ENCODE data around the gene PPP2R3C.
"Not testable (repeated sequence)": the region's sequence is repeated elsewhere in the genome, so short reads cannot be mapped to it uniquely, and the experiment has no call there.

The PPP2R3C gene

DNA sequence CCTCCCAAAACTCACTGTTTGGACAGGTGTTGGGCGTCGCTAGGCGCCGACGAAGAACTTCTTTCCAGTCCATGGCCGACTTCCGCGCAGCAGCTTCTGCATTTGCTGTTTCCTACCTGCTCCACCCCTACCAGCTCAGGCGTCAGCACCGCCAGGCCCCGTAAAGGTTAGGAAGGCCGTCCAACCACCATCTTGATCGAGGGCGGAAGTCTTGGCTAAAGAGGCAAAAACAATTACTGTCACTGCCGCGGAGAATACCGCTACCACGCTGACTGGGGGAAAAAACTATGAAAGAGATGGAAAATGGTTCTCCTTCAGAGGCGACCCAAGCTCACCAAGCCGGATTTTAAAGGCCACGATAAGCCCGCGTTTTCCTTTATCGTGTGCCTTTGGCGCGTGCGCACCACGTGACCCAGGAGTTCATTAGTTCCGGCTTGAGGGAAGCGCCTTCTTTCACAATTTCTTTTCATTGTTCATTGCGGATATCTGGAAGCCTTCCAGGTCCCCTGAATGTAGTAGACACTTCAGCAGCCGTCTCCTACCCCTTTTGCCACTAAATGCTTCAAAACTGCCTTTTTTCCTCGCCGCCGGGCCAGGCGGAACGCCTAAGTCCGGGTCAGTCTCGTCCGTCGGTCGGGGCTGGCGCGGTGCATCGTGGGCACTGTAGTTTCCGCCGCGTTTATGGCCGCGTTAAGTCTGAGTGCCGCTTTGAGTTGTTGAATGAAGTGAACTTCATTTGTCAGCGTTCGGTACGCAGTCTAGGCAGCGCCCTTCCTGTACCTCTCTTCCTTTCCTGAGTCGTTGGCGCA, at the start of gene PPP2R3C, which contains the start of gene PRORP:
Gene PPP2R3C, minus strand, starts transcription at position 104 of the 809 bp plus-strand sequence. Its CDS starts 31 bp downstream, at position 73.
Gene PRORP, plus strand, starts transcription at position 666 of the 809 bp plus-strand sequence. CDS start 694 bp downstream, outside the sequence.
- DNase-seq: peak; percentile 98
- in situ Hi-C loops (cut with MboI; ENCODE audit: low pct_unique_long_range_greater_than_20kb, low sequenced_read_pairs): no loop called here

DNA sequence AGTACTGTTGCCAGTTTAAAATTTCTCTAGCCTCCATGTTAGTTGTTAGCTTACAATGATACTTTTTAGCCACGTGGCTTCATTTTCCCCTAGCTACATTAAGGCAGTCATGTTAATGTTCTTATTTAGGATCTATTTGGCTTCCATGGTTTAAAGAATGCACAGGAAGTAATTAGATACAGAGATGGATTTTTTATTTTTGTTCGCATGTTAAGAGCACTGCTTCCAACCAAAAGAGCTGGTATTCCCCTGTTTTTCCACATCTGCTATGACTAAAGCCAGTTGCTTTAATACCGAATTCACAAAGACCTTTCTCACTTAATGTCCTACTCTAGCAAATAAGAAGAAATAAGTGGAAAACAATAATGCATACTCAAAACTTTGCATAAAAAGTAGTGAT, 45.7 kb upstream of the PPP2R3C start:
- DNase-seq: no peak
- in situ Hi-C loops (cut with MboI; ENCODE audit: low pct_unique_long_range_greater_than_20kb, low sequenced_read_pairs): no loop called here

DNA sequence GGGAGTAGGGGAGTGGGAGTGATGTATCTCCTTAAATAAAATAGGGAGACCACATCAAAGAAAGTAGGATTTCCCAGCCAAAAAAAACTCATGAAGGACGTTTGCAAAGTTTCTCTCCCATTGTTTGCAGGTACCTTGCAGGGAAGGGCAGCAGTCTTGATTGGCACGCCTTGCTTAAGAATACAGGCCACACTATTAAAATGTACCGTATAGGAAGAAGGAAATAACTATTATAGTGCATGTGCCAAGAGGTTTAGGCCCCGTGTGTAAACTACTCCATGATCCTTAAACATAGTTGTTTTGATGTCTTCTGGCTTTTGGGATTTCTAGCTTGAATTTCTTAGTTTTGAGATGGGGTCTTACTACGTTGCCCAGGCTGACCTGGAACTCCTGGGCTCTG, 43.1 kb upstream of the PPP2R3C start:
- DNase-seq: no peak
- in situ Hi-C loops (cut with MboI; ENCODE audit: low pct_unique_long_range_greater_than_20kb, low sequenced_read_pairs): no loop called here

DNA sequence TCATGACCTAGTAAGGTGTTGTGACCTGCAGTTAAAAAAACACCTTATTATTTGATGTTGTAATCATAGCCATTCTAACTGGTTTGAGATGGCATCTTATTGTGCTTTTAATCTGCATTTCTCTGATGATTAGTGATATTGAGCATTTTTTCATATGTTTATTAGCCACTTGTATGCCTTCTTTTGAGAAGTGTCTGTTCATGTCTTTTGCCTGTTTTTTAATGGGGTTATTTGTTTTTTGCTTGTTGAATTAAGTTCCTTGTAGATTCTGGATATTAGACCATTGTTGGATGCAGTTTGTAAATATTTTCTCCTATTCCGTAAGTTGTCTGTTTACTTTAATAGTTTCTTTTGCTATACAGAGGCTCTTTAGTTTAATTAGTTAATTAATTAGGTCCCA, 41.6 kb upstream of the PPP2R3C start:
- in situ Hi-C loops (cut with MboI; ENCODE audit: low pct_unique_long_range_greater_than_20kb, low sequenced_read_pairs): no loop called here
- no peak for DNase-seq

DNA sequence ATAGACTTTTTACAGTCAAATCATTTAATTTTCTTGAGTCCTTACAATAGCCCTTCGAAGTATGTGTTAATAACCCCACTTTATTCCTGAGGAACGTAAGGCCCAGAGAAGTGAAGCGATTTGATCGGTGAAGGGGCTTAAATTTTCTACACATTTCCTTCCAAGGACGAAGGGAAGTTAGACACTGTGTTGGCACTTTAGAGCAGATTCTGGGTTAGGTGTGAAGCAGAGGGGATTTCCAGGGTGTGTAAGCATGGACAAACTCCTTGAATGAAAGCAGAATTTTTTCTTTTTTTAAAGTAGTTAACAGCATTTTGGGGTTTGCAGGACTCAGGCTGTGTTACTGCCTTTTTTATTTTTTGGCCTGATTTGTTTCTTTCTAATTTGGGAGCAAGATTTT, 39.4 kb upstream of the PPP2R3C start:
- in situ Hi-C loops (cut with MboI; ENCODE audit: low pct_unique_long_range_greater_than_20kb, low sequenced_read_pairs): no loop called here
- no peak for DNase-seq

DNA sequence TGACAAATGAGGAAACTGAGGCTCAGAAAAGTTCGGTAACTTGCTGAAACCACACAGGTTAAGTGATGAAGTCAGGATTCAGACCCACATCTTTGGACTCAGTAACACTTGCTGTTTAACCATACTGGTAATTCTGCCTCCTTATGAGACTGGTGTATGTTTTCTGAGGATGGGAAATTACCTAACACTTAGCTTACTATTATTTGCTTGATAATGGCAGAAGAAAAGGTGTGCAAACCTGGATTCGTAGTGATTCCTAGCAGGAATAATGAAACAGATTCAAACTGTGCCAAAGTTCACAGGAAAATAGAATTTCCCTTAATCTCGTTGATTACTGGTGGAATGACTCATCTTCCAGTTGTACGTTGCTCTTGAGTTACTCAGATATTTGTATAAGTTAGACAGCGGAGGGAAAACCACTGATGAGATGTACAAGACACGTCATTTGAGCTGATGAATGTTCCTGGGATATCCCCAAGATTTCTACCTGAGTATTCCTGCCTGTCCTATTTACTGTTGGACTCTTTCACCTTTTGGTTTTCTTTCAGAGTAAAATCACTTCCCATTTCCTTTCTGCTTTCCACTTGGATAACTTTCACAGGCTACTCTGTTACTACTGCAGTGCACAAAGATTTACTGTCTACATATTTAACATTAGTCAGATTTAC, 38.1 kb upstream of the PPP2R3C start:
- DNase-seq: no peak
- in situ Hi-C loops (cut with MboI; ENCODE audit: low pct_unique_long_range_greater_than_20kb, low sequenced_read_pairs): no loop called here

DNA sequence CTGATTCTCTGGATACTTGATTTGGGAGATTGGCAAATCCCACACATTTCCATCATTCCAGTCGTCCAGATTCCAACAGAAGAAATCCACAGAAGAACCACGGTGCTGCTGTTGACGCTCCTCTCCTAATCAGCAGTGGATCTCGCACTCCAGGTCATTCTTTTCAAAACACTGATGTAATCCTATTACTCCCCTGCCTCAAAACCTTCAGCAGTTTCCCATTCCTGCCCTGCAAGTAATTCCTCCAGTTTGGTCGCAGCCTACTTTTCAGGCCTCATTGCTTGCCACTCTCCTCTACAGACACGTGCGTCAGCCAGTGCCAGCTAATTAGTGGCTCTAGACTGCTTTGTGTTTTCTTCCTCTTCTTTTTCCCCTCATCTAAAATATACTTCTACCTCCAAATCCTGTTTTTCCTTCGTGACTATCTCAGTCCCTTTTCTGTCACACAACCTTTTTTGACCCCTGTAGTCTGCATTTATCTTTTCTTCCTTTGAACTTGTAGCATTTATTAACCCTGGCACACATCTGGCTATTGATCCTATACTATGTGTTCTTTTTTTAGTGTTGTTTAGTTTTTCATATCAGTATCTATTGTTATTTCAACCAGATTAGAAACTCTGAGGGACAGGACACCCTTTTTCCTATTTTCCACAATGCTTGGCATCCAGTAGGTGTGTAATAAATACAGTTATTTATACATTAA, 37.3 kb upstream of the PPP2R3C start:
- no peak for DNase-seq
- in situ Hi-C loops (cut with MboI; ENCODE audit: low pct_unique_long_range_greater_than_20kb, low sequenced_read_pairs): no loop called here

DNA sequence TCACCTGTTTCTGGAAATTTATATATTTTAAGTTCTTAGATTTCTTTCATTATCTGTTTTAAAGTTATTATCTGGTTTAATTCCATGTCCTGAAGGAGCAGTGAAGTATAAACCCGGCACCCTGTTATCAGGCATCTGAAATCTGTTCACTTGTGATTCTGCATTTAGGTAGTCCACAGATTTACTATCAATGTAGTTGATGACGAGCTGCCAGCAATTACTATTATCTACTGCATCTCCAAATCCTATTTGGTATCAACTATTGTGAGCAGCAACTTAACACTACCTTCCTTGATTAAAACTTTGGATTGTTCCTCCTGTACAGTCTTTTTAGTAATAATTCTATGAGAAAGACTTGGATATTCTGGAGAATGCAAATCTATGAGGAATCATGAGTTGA, 36.7 kb upstream of the PPP2R3C start:
- DNase-seq: no peak
- in situ Hi-C loops (cut with MboI; ENCODE audit: low pct_unique_long_range_greater_than_20kb, low sequenced_read_pairs): no loop called here

DNA sequence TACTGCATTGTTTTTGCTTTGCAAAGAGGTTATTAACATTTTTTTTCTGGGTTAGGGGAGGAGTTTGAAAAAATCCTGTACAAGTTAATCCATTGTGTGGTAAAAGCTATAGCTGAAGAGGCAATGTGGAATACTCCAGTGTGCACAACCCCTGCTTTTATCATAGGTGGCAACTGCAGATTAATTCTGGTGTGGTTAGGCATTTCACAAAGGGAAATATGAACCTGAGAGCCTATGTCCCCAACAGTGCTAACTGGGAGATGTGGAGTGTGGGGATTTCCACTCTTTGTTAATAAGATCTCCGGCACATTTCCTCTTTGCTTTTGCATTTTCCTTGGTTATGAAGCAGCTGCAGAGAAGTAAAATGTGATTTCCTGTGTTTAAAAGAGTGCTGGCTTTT, 34.2 kb upstream of the PPP2R3C start:
- in situ Hi-C loops (cut with MboI; ENCODE audit: low pct_unique_long_range_greater_than_20kb, low sequenced_read_pairs): no loop called here
- DNase-seq: no peak

DNA sequence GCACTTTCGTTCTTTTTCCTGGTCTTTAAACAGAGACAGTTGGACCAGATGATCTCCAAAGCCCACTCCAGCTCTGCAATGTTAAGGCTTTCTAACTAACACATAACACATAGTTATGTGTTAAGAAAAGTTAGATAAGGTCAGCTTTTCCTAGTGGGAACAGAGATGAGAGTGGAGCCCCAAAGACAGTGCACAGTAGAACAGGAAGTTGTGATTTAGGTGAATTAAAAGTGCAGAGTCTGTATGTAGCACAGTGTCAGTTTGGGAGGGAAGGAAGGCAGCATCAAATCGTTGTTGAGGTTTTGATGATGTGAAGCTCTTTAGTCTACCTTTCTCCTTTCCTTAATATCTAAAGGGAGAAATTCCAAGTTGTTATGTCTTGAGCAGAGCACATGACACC, 32.2 kb upstream of the PPP2R3C start:
- DNase-seq: no peak
- in situ Hi-C loops (cut with MboI; ENCODE audit: low pct_unique_long_range_greater_than_20kb, low sequenced_read_pairs): no loop called here

DNA sequence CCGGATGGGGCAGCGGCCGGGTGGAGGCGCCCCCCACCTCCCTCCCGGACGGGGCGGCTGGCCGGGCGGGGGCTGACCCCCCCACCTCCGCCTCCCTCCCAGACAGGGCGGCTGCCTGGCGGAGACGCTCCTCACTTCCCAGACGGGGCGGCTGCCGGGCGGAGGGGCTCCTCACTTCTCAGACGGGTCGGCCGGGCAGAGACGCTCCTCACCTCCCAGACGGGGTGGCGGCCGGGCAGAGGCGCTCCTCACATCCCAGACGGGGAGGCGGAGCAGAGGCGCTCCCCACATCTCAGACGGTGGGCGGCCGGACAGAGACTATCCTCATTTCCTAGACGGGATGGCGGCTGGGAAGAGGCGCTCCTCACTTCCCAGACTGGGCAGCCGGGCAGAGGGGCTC, 30.7 kb upstream of the PPP2R3C start:
- in situ Hi-C loops (cut with MboI; ENCODE audit: low pct_unique_long_range_greater_than_20kb, low sequenced_read_pairs); DNase-seq: not testable (repeated sequence)

DNA sequence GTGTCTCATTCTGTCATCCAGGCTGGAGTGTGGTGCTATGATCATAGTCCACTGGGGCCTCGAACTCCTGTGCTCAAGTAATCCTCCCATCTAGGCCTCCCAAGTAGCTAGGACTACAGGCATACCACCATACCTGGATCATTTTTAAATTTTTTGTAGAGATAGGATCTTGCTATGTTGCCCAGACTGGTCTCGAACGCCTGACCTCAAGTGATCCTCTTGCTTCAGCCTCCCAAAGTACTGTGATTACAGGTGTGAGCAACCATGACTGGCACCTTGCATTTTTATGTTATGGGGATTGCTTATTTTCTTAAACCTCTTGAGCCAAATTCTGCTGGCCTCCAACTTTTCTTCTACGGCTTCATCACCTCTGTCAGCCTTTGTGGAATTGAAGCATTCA, 27.4 kb upstream of the PPP2R3C start:
- no peak for DNase-seq
- in situ Hi-C loops (cut with MboI; ENCODE audit: low pct_unique_long_range_greater_than_20kb, low sequenced_read_pairs): loop anchor here (10.0 kb wide), 1 partner anchor 266 kb away; no protein-coding TSS in a partner anchor

DNA sequence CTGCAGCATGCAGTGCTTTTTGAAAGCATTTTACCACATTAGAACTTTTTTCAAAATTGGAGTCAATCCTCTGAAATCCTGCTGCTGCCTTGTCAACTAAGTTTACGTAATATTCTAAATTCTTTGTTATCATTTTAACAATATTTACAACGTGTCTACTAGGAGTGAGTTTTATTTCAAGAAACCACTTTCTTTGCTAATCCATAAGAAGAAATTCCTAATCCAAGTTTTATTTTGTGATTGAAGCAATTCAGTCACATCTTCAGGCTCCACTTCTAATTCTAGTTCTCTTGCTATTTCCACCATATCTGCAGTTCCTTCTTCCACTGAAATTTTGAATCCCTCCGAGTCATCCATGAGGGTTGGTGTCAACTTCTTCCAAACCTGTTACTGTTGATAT, 25.9 kb upstream of the PPP2R3C start:
- DNase-seq: no peak
- in situ Hi-C loops (cut with MboI; ENCODE audit: low pct_unique_long_range_greater_than_20kb, low sequenced_read_pairs): loop anchor here (10.0 kb wide), 1 partner anchor 267 kb away; no protein-coding TSS in a partner anchor

DNA sequence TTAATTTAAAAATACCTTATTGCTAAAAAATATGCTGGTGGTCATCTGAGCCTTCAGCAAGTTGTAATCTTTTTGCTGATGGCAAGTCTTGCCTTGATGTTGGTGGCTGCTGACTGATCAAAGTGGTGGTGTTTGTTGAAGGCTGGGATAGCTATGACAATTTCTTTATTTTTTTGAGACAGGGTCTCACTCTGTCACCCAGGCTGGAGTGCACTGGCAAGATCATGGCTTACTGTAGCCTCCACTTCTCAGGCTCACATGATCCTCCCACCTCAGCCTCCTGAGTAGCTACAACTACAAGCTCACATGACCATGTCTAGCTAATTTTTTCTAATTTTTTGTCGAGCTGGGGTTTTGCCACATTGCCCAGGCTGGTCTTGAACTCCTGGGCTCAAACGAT, 25.4 kb upstream of the PPP2R3C start:
- no peak for DNase-seq
- in situ Hi-C loops (cut with MboI; ENCODE audit: low pct_unique_long_range_greater_than_20kb, low sequenced_read_pairs): loop anchor here (10.0 kb wide), 1 partner anchor 268 kb away; no protein-coding TSS in a partner anchor

DNA sequence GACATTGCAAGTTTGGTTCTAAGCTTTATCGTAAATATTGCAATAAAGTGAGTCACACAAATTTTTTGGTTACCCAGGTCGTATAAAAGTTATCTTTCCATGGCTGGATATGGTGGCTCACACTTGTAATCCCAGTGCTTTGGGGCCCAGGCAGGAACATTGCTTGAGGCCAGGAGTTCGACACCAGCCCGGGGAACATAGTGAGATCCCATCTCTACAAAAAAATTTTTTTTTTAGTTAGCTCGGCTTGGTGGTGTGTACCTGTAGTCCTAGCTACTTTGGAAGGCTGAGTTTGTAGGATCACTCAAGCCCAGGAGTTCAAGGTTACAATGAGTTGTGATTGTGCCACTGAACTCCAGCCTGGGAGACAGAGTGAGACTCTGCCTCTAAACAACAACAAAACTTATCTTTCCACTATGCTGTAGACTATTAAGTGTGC, 24.9 kb upstream of the PPP2R3C start:
- in situ Hi-C loops (cut with MboI; ENCODE audit: low pct_unique_long_range_greater_than_20kb, low sequenced_read_pairs): loop anchor here (10.0 kb wide), 1 partner anchor 268 kb away; no protein-coding TSS in a partner anchor
- DNase-seq: no peak

DNA sequence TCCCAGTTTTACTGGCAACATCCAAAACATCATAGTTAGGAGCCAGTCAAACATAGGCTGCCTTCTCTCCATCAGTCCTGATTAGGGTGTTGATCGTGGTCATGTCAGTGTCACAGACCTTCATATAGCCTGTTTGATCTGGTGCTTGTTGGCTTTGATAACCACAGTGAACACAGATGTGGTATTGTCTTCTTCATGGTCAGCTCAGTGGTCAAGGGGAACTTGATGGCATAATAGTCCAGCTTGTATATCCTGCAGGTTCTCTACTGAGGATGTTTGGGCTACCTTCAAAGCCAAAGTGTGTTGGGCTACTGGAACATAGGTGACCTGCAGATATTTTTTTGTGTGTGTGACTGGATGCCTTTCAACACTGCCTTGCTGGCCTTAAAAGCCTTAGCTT, 22.2 kb upstream of the PPP2R3C start:
- DNase-seq: no peak
- in situ Hi-C loops (cut with MboI; ENCODE audit: low pct_unique_long_range_greater_than_20kb, low sequenced_read_pairs): loop anchor here (10.0 kb wide), 1 partner anchor 271 kb away; no protein-coding TSS in a partner anchor

DNA sequence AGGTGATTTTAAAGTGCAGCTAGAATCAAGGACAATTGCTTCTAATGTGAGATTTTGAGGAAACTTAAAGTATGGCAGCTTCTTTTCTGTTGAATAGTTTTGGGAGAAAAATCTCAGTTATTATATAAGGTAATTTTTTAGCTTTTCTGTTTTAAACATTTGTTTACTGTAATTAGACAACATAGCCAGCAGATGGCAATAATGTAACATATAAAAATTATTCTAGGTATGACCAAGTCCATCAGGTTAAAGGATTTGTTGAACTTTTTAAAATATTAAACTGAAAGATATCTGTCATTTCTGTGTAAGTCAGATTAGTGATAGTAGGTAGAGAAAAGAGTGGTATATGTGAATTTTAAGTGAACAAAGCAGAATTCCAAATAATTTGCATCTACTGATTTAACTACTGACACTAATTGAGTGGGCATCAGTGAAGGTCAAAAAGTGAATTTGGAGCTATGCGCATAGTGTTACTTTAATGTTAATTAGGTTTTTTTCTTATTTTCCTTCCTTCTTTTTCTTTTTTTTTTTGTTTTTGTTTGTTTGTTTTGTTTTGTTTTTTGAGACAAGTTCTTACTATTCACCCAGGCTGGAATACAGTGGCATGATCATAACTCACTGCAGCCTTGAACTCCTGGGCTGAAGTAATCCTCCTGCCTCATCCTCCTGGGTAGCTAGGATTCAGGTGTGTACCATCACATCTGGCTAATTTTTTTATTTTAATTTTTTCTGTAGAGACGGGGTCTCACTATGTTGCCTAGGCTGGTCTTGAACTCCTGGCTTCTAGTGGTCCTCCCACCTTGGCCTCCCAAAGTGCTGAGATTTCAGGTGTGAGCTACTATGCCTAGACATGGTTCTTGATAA, 19.2 kb upstream of the PPP2R3C start:
- in situ Hi-C loops (cut with MboI; ENCODE audit: low pct_unique_long_range_greater_than_20kb, low sequenced_read_pairs): loop anchor here (10.0 kb wide), 1 partner anchor 274 kb away; no protein-coding TSS in a partner anchor
- DNase-seq: peak; percentile 48

DNA sequence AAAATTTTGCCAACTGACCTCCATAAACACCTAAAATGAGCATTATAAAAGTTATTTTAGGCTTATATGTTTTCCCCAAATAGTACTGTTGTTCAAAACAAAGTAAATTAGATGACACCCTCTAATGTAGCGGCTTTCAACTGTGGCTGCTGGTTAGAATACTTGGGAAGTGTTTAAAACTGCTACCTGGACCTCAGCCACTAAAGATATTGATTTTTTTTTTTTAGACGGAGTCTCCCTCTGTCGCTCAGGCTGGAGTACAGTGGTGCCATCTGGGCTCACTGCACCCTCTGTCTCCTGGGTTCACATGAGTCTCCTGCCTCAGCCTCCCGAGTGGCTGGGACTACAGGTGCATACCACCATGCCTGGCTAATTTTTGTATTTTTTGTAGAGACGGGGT, 16.8 kb upstream of the PPP2R3C start:
- in situ Hi-C loops (cut with MboI; ENCODE audit: low pct_unique_long_range_greater_than_20kb, low sequenced_read_pairs): no loop called here
- DNase-seq: no peak
